GM18526 (cell line): ENCODE results near the gene ATP13A4.

Source experiments
- POLR2A ChIP-seq: IDR thresholded peaks from 3 replicates; pipeline ENCODE4 v1.6.1; 2011; ENCODE audit not compliant: insufficient read length; ENCODE audit errors: extremely low read depth

ATP13A4 gene

GRCh38 chr3:193396451-193397244 is 158.0 kb downstream of the ATP13A4 start:
- TF ChIP-seq POLR2A, result no peak

GRCh38 chr3:193391902-193392301 is 162.8 kb downstream of the ATP13A4 start:
- no peak for TF ChIP-seq POLR2A

- no peak for TF ChIP-seq POLR2A
Measured at GRCh38 chr3:193389335-193389734, 165.4 kb downstream of the ATP13A4 start.

GRCh38 chr3:193388361-193388760 is 166.3 kb downstream of the ATP13A4 start:
- no peak for TF ChIP-seq POLR2A

- no peak for TF ChIP-seq POLR2A
Measured at GRCh38 chr3:193387596-193387995, 167.1 kb downstream of the ATP13A4 start.

- TF ChIP-seq POLR2A, result no peak
Measured at GRCh38 chr3:193378706-193379105, 176.0 kb downstream of the ATP13A4 start, which contains the start of gene ATP13A5. Gene ATP13A5, minus strand, starts transcription at chr3:193378753. Its CDS starts 28 bp downstream, at chr3:193378725.

GRCh38 chr3:193377591-193377990 is 177.1 kb downstream of the ATP13A4 start:
- TF ChIP-seq POLR2A, result no peak

GRCh38 chr3:193375614-193376013 is 179.1 kb downstream of the ATP13A4 start:
- TF ChIP-seq POLR2A, result no peak

- TF ChIP-seq POLR2A, result no peak
Measured at GRCh38 chr3:193372783-193373182, 181.9 kb downstream of the ATP13A4 start.

GRCh38 chr3:193367868-193368267 is 186.8 kb downstream of the ATP13A4 start:
- no peak for TF ChIP-seq POLR2A

GRCh38 chr3:193357291-193357690 is 197.4 kb downstream of the ATP13A4 start:
- no peak for TF ChIP-seq POLR2A

- no peak for TF ChIP-seq POLR2A
Measured at GRCh38 chr3:193354423-193354822, 200.3 kb downstream of the ATP13A4 start.
